Naive B cell (primary cell): ENCODE results near the gene ZBED1. TPM values are rescaled to one million over a fixed set of nuclear protein-coding genes. Genes with fewer than 3 reads are reported as not detected.
A peak's percentile ranks its signal among the peaks of the same experiment; 100 is the strongest.
"Not testable (repeated sequence)": the region's sequence is repeated elsewhere in the genome, so short reads cannot be mapped to it uniquely, and the experiment has no call there.

Experiments used
- ATAC-seq, 2 donors: fragments of 150-1000 bp; cut with Tn5 transposase; 2 replicates each; pipeline ENCODE4 v1.10.0; 2021; ENCODE audit warnings: low read depth in 2 of 2, mild to moderate bottlenecking in 2 of 2, moderate library complexity in 2 of 2
- DNase-seq: peaks from one replicate; pipeline ENCODE4 v3.0.0; 2022
- H3K27ac Mint-ChIP-seq, 6 donors: one replicate each; pipeline ENCODE4 v1.8.0; 2020 to 2022; ENCODE audit warnings: mild to moderate bottlenecking in 6 of 6, mixed read lengths in 6 of 6, moderate library complexity in 5 of 6, inconsistent platforms in 2 of 6
- H3K27me3 Mint-ChIP-seq, 3 donors: one replicate each; pipeline ENCODE4 v1.8.0; 2021 to 2022; ENCODE audit warnings: mixed read lengths in 3 of 3, mild to moderate bottlenecking in 1 of 3
- H3K36me3 Mint-ChIP-seq, 2 donors: one replicate each; pipeline ENCODE4 v1.8.0; 2020 to 2022; ENCODE audit warnings: mixed read lengths in 2 of 2, inconsistent platforms in 1 of 2, mild to moderate bottlenecking in 1 of 2
- H3K4me1 Mint-ChIP-seq, 3 donors: one replicate each; pipeline ENCODE4 v1.8.0; 2020 to 2022; ENCODE audit warnings: mixed read lengths in 3 of 3, inconsistent platforms in 1 of 3, mild to moderate bottlenecking in 1 of 3, moderate library complexity in 1 of 3
- H3K4me3 Mint-ChIP-seq, 8 donors: one replicate each; pipeline ENCODE4 v1.8.0; 2020 to 2022; ENCODE audit warnings: mild to moderate bottlenecking in 8 of 8, mixed read lengths in 8 of 8, moderate library complexity in 8 of 8, inconsistent platforms in 2 of 8
- H3K9me3 Mint-ChIP-seq, 7 donors: one replicate each; pipeline ENCODE4 v1.8.0; 2020 to 2022; ENCODE audit warnings: mixed read lengths in 7 of 7, mild to moderate bottlenecking in 5 of 7, inconsistent platforms in 2 of 7, moderate library complexity in 1 of 7
- polyA plus RNA-seq, 6 donors: library from polyadenylated mRNA; unstranded; fragments of 300-500 nt; fragmentation: Illumina TruSeq; gene quantifications; one replicate each; pipeline ENCODE4 v1.2.3, GENCODE V29; 2021; ENCODE audit warnings: low read depth in 6 of 6

Gene ZBED1
- polyA plus RNA-seq, 6 donors from 2014 or later = 25.6 to 82.8 (median 56.4) TPM

- no peak for DNase-seq
- H3K4me1 Mint-ChIP-seq = peaks cover 13 to 24% (median 19%) of the 10 kb centered on the region in 3 donors
- peaks cover 6 to 8% of the 10 kb centered on the region in 2 donors for H3K36me3 Mint-ChIP-seq
- H3K4me3 Mint-ChIP-seq = no peak overlapping the region
- H3K27ac Mint-ChIP-seq = peak overlapping the region in 4 of 6 donors; percentile 41 to 93 (median 74)
- no peaks in the 10 kb centered on the region for H3K27me3 Mint-ChIP-seq
- no peak for ATAC-seq
- peaks cover 0 to 7% (median 5%) of the 10 kb centered on the region in 7 donors for H3K9me3 Mint-ChIP-seq
Measured at GRCh38 chrX:2462074-2462473, 38.7 kb downstream of the ZBED1 start.

GRCh38 chrX:2461711-2462016, 39.1 kb downstream of the ZBED1 start:
- peak overlapping the region in 4 of 6 donors; percentile 41 to 93 (median 74) for H3K27ac Mint-ChIP-seq
- H3K36me3 Mint-ChIP-seq = peaks cover 7 to 10% of the 10 kb centered on the region in 2 donors
- no peaks in the 10 kb centered on the region for H3K27me3 Mint-ChIP-seq
- DNase-seq = no peak
- no peak overlapping the region for H3K4me3 Mint-ChIP-seq
- H3K4me1 Mint-ChIP-seq = peaks cover 17 to 27% (median 19%) of the 10 kb centered on the region in 3 donors
- H3K9me3 Mint-ChIP-seq = peaks cover 0 to 7% (median 5%) of the 10 kb centered on the region in 7 donors
- ATAC-seq = no peak

GRCh38 chrX:2460821-2461710, 39.7 kb downstream of the ZBED1 start:
- not testable (repeated sequence) for H3K27me3 Mint-ChIP-seq, DNase-seq, H3K9me3 Mint-ChIP-seq

GRCh38 chrX:2460048-2460447, 40.7 kb downstream of the ZBED1 start:
- H3K27me3 Mint-ChIP-seq = not testable (repeated sequence)
- peaks cover 23 to 36% (median 26%) of the 10 kb centered on the region in 3 donors for H3K4me1 Mint-ChIP-seq

More at GRCh38 chrX:2460821-2461710, 39.7 kb downstream of the ZBED1 start:
- peaks cover 7 to 13% of the 10 kb centered on the region in 2 donors for H3K36me3 Mint-ChIP-seq
- peaks cover 20 to 33% (median 24%) of the 10 kb centered on the region in 3 donors for H3K4me1 Mint-ChIP-seq
- H3K27ac Mint-ChIP-seq = peak overlapping the region in 1 of 6 donors; percentile 26
- not testable (repeated sequence) for H3K4me3 Mint-ChIP-seq, ATAC-seq

GRCh38 chrX:2458309-2458708, 42.5 kb downstream of the ZBED1 start:
- peaks cover 0 to 5% (median 5%) of the 10 kb centered on the region in 7 donors for H3K9me3 Mint-ChIP-seq
- no peak overlapping the region for H3K4me3 Mint-ChIP-seq
- DNase-seq (no peak), ATAC-seq (no peak)
- H3K27ac Mint-ChIP-seq = peak overlapping the region in 1 of 6 donors; percentile 36
- no peaks in the 10 kb centered on the region for H3K27me3 Mint-ChIP-seq
- H3K36me3 Mint-ChIP-seq = peaks cover 7 to 16% of the 10 kb centered on the region in 2 donors
- peaks cover 18 to 36% (median 26%) of the 10 kb centered on the region in 3 donors for H3K4me1 Mint-ChIP-seq

More at GRCh38 chrX:2460048-2460447, 40.7 kb downstream of the ZBED1 start:
- peaks cover 7 to 16% of the 10 kb centered on the region in 2 donors for H3K36me3 Mint-ChIP-seq
- peak overlapping the region in 1 of 6 donors; percentile 35 for H3K27ac Mint-ChIP-seq
- H3K4me3 Mint-ChIP-seq, H3K9me3 Mint-ChIP-seq, ATAC-seq, DNase-seq: not testable (repeated sequence)

DNA sequence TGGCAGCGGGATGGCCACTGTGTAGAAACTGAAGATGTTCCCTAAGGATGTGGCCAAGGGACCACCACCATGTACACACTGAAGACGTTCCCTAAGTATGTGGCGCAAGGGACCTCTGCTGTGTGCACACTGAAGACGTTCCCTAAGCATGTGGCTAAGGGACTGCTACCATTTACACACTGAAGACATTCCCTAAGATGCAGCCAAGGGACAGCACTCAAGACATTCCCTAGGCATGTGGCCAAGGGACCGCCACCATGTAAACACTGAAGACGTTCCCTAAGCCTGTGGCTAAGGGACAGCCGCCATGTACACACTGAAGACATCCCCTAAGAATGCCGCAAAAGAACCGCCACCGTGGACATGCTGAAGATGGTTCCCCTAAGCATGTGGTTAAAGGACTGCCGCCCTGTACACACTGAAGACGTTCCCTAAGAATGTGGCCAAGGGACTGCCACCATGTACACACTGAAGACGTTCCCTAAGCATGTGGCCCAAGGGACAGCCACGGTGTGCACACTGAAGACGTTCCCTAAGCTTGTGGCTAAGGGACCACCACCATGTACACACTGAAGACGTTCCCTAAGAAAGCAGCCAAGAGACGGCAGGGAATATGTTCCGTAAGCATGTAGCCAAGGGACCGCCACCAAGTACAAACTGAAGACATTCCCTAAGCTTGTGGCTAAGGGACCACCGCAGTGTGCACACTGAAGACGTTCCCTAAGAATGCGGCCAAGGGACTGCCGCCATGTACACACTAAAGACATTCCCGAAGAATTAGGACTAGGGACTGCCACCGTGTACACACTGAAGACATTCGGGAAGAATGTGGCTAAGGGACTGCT, 43.3 kb downstream of the ZBED1 start:
- Mint-ChIP-seq H3K4me3 (no peak overlapping the region), H3K4me1 (peaks cover 22 to 41% (median 22%) of the 10 kb centered on the region in 3 donors), H3K27me3 (no peaks in the 10 kb centered on the region), H3K27ac (no peak overlapping the region), H3K36me3 (peaks cover 13 to 22% of the 10 kb centered on the region in 2 donors), H3K9me3 (peaks cover 0 to 5% (median 5%) of the 10 kb centered on the region in 7 donors)
- ATAC-seq (no peak), DNase-seq (no peak)

DNA sequence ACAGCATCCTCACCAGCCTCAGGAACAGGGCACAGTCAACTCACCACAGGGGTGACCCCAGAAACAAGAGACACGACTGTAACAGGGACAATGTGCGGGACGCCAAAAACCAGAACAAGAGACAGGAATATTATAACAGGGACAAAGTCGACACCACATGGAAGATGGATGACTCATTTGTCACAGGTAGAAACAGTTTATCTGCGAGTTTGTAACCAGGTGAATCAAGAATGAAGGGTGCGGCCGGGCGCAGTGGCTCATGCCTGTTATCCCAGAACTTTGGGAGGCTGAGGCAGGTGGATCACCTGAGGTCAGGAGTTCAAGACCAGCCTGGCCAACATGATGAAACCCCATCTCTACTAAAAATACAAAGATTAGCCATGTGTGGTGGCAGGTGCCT, 44.7 kb downstream of the ZBED1 start:
- H3K4me1 Mint-ChIP-seq = peaks cover 17 to 42% (median 31%) of the 10 kb centered on the region in 3 donors
- H3K27ac Mint-ChIP-seq = peak overlapping the region in 4 of 6 donors; percentile 11 to 88 (median 56)
- not testable (repeated sequence) for H3K27me3 Mint-ChIP-seq, H3K4me3 Mint-ChIP-seq, DNase-seq, H3K9me3 Mint-ChIP-seq, ATAC-seq
- H3K36me3 Mint-ChIP-seq = peaks cover 16 to 27% of the 10 kb centered on the region in 2 donors

DNA sequence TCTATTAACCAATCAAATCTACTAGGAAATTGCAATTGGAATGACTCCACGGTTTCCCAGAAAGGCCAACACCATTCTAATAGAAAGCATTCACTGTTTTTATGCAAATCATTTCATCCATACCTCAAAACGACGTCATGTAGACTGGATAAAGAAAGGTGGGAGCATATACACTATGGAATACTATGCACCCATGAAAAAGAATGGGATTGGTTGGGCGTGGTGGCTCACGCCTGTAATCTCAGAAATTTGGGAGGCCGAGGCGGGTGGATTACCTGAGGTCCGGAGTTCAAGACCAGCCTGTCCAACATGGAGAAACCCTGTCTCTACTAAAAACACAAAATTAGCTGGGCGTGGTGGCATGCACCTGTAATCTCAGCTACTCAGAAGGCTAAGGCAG, 46.2 kb downstream of the ZBED1 start:
- H3K4me3 Mint-ChIP-seq, H3K27ac Mint-ChIP-seq, H3K27me3 Mint-ChIP-seq, H3K9me3 Mint-ChIP-seq, DNase-seq, ATAC-seq: not testable (repeated sequence)
- H3K4me1 Mint-ChIP-seq = peaks cover 22 to 48% (median 34%) of the 10 kb centered on the region in 3 donors
- peaks cover 16 to 27% of the 10 kb centered on the region in 2 donors for H3K36me3 Mint-ChIP-seq

DNA sequence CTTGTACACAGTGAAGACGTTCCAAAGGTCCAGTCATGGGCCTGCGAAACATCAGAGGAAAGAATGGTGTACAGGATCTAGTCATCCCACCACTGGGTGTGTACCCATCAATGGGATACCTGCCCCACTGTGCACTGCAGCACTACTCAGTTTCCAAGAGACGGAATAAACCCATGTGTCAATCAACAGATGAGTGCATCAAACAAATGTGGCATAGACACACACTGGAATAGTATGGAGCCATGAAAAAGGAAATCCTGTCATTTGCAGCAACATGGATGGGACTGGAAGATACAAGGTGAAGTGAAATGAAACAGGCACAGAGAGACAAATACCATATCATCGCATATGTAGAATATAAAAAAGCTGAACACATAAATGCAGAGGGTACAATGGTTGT, 48.0 kb downstream of the ZBED1 start:
- H3K4me3 Mint-ChIP-seq = no peak overlapping the region
- H3K27me3 Mint-ChIP-seq = no peaks in the 10 kb centered on the region
- peaks cover 9 to 20% of the 10 kb centered on the region in 2 donors for H3K36me3 Mint-ChIP-seq
- no peak for ATAC-seq
- DNase-seq = no peak
- H3K27ac Mint-ChIP-seq = no peak overlapping the region
- peaks cover 23 to 50% (median 30%) of the 10 kb centered on the region in 3 donors for H3K4me1 Mint-ChIP-seq
- H3K9me3 Mint-ChIP-seq = peaks cover 0 to 3% (median 0%) of the 10 kb centered on the region in 7 donors

GRCh38 chrX:2452317-2452784, 48.4 kb downstream of the ZBED1 start:
- no peak for ATAC-seq
- Mint-ChIP-seq H3K27me3 (no peaks in the 10 kb centered on the region), H3K9me3 (peaks cover 0 to 6% (median 0%) of the 10 kb centered on the region in 7 donors), H3K27ac (no peak overlapping the region), H3K36me3 (peaks cover 9 to 23% of the 10 kb centered on the region in 2 donors), H3K4me3 (no peak overlapping the region), H3K4me1 (peaks cover 23 to 46% (median 30%) of the 10 kb centered on the region in 3 donors)
- no peak for DNase-seq

DNA sequence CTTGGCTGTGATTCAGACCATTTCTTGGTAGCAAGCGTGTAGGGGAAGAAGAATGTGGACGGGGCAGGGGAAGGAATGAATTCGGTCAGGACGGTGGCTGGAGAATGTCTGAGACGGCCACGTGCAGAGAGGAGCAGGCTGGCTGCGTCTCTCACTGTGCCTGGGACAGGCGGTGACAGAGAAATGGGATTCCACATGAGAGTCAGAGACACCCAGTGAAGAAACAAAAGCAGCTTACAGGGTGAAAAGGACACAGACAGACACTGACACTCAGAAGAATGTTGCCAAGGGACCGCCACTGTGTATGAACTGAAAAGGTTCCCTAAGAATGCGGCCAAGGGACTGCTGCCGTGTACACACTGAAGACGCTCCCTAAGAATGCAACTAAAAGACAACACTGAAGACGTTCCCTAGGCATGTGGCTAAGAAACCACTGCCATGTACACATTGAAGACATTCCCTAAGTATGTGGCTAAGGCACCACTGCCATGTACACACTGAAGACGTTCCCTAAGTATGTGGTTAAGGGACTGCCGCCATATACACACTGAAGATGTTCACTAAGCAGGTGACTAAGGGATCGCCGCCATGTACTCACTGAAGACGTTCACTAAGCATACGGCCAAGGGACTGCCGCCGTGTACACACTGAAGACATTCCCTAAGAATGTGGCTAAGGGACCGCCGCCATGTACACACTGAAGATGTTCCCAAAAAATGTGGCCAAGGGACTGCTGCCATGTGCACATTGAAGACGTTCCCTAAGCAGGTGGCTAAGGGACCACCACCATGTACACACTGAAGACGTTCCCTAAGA, 49.1 kb downstream of the ZBED1 start:
- DNase-seq (no peak), ATAC-seq (no peak)
- Mint-ChIP-seq H3K27me3 (no peaks in the 10 kb centered on the region), H3K36me3 (peaks cover 9 to 22% of the 10 kb centered on the region in 2 donors), H3K9me3 (peaks cover 0 to 9% (median 0%) of the 10 kb centered on the region in 7 donors), H3K4me3 (no peak overlapping the region), H3K4me1 (peaks cover 20 to 40% (median 27%) of the 10 kb centered on the region in 3 donors), H3K27ac (peak overlapping the region in 3 of 6 donors; percentile 56 to 80 (median 65))

- H3K9me3 Mint-ChIP-seq = peaks cover 0 to 9% (median 0%) of the 10 kb centered on the region in 7 donors
- H3K27ac Mint-ChIP-seq = peak overlapping the region in 1 of 6 donors; percentile 51
- H3K4me1 Mint-ChIP-seq = peaks cover 11 to 30% (median 21%) of the 10 kb centered on the region in 3 donors
- H3K36me3 Mint-ChIP-seq = peaks cover 9 to 15% of the 10 kb centered on the region in 2 donors
- no peaks in the 10 kb centered on the region for H3K27me3 Mint-ChIP-seq
- no peak for DNase-seq
- no peak for ATAC-seq
- H3K4me3 Mint-ChIP-seq = no peak overlapping the region
Measured at GRCh38 chrX:2450681-2451080, 50.1 kb downstream of the ZBED1 start.
